SKM-1 (cell line): ENCODE measurements around the gene VCPKMT.
"Not testable (repeated sequence)": the region's sequence is repeated elsewhere in the genome, so short reads cannot be mapped to it uniquely, and the experiment has no call there.

Experiments
- DNase-seq: peaks from one replicate; lab custom pipeline; 2025; ENCODE audit not compliant: unreplicated experiment; lab: John Stamatoyannopoulos, UW

VCPKMT gene

DNA sequence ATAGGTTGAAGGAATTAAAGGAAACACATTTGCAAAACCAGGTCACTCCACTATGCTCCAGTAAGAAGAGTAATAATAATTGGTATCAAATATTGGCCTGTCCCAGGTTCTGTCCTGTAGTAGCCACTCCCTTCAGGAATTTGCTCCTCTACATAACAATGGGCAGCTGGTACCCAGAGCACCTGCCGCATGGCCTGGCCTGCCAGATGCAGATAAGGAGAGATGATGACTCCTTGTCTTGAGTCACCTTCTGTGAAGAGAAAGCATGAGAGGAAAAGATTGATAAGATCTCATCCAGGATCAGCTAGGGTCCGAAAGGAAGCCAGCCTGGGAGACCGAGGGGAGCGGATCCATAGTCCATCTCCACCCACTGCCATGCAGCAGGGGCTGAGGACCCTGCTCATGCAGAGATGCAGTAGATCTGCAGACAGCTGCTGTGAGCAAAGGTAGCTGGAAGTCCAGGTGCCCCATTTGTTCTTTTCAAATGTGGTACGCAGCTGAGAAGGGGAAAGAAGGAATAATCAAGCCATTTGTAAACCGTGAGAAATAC lies 24.3 kb downstream of the VCPKMT start:
- no peak for DNase-seq

DNA sequence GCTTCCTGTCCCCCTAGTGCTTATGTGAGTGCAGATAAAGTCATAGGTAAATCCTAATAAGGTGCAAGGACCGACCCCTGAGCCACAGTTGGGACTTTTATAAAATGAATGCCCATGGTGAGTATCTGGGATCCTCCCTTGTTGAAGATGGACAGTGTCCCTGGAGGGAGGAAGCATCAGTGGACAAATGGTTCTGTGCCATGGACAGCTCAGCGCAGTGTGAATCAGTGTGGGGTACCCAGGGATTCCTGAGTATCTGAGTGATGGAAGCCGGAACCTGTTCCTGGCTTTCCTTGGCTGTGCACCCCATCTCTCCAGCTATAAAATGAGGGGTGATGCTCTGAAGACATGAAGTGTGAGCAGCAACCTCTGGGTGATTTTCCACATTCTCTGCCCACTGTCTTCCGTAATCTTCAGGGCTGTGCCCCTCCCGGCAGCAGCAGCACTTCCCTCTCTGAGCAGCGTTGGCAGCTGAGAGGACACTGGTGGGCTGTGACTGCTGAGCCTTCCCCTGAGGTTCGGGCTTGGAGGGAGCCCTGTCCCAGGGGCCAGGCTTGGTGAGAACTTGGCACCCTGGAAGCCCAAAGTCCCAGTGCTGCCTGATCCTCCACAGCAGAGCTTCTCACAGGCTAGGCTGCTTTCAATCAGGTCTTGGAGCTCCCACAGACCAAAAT lies 25.0 kb downstream of the VCPKMT start:
- DNase-seq = no peak

DNA sequence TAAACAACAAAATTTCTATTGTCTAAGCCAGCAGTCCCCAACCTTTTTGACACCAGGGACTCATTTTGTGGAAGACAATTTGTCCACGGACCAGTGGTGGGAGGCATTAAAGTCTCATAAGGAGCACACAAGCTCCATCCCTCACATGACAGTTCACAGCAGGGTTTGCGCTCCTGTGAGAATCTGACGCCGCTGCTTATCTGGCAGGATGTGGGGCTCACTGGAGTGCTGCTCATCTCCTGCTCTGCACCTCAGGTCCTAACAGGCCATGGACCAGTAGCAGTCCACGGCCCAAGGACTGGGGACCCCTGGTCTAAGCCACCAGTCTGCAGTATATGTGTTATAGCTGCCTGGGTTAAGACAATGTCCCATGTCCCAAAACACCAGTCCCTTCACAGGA lies 27.2 kb downstream of the VCPKMT start:
- DNase-seq = no peak

DNA sequence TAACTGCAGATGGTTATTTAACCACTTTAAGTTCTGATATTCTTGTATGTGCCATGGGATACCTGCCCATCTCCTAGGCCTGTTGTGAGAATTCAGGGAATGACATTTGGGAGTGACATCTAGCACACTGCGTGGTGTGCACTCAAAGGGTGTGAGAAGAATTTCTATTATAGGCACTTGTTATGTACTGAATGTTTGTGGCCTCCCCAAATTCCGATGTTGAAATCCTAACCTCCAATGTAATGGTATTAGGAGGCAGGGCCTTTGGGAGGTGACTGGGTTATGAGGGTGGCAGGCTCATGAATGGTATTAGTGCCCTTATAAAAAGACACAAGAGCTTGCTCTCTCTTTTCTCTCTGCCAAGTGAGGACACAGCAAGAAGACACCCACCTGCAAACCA lies 27.6 kb downstream of the VCPKMT start:
- DNase-seq = no peak

DNA sequence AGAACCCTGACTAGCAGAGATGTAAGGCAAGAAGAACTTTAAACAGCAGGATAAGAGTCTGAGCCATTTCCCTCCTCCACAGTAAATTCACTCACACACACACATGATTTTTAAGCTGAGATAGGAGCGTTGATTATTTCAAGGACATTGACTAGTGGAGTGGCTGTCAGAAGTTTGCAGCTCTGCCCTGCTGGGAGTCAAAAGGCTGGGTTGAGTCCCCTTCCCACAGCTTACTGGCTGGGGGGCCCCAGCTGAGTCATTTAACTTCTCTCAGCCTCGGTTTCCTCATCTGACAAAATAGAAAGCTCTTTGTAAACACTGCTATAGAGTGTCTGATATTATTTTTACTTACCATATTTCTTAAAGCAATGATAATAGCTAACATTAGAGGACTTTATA lies 28.3 kb downstream of the VCPKMT start:
- DNase-seq = no peak

DNA sequence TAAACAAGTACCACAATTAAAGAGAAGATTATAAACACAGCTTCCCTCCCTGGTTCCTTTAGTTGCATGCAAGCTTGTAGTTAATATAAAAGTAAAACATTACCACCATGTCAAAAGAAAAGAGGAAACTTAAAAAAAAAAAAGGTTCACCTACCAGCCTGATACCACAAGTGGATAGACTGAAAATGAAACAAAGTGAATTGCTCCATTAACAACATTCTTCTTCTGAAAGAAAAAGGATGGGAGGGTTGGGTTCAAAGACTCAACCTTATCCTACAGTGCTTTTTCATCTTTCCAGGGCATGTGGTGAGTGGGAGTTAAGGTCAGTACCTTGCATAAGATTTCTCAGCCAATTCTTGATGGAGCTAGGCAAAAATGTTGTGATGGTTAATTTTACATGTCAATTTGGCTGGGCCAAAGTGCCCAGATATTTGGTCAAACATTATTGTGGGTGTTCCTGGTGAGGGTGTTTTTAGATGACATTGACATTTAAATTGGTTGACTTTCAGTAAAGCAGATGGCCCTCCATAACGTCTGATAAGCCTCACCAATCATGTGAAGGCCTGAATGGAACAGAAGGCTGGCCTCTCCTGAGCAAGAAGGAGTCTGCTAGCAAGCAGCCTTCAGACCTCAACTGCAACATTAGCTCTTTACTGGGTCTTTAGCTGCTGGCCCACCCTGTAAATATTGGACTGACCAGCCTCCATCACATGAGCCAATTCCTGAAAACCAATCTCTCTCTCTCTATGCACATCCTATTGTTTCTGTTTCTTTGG lies 28.8 kb downstream of the VCPKMT start:
- DNase-seq = no peak

DNA sequence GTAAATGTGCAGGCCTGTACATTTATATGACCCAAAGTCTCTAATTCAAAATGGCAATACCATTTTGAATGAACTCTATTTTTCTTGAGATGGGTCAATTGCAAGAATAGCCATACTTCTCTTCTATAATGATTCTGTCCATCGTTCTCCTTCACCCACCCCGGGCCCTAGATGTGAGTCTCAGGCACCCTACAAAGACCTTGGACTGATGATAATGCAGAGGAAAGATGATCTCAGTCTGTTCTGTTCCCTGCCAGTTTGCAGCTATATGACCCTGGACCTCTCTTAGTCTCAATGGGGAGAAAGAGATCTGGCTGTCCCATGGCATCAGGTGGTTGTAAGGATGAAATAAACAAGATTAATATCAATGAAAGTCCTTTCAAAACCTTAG lies 30.1 kb downstream of the VCPKMT start:
- no peak for DNase-seq

DNA sequence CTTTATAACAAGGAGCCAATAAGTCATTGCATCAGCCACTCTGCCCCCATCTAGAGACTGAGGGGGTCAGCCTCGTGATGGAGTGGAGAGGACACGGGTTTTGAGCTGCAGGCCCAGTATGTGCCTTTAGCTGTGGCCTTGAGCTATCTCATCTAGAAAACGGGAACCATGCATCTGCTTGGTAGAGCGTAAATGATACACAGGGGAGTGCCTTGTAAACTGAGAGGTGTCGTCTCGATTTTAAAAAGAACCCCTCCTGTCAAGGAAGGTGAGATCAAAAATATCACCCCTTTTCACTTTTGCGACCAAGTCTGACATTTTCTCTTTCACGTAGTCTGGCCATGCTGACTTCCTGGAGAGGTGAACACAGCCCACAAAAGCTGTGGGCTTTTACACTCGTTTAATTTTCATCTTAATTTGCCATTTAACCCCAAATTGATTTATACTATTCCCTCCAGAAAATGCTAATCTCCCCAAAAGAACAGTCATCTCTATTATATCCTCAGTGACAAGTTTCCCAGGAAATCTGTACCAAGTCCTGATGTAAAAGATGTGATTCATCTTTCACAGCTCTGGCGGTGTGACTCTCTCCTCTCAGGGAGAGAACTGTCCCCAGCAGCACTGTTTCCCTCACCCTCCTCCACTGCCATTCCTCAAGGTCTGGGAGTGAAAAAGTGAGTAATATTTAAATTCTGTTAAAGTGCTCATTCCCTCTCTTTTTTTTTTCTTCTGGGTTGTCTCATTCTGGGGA lies 30.6 kb downstream of the VCPKMT start:
- no peak for DNase-seq

DNA sequence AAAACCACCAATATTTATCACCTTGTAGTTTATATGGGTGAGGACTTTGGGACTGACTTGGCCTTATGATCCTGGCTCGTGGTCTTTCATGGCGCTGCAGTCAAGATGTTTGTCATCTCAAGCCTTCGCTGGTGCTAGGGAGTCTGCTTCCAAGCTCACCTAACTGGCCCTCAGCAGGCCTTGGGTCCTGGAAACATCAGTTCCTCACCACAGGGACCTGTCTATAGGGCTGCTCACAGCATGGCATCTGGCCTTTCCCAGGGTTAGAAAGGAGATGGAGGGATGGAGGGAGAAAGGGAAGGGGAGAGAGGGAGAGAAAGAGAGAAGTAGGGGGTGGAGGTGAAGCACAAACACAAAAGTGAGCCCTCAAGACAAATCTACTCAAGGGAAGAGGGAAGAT lies 31.7 kb downstream of the VCPKMT start:
- no peak for DNase-seq

DNA sequence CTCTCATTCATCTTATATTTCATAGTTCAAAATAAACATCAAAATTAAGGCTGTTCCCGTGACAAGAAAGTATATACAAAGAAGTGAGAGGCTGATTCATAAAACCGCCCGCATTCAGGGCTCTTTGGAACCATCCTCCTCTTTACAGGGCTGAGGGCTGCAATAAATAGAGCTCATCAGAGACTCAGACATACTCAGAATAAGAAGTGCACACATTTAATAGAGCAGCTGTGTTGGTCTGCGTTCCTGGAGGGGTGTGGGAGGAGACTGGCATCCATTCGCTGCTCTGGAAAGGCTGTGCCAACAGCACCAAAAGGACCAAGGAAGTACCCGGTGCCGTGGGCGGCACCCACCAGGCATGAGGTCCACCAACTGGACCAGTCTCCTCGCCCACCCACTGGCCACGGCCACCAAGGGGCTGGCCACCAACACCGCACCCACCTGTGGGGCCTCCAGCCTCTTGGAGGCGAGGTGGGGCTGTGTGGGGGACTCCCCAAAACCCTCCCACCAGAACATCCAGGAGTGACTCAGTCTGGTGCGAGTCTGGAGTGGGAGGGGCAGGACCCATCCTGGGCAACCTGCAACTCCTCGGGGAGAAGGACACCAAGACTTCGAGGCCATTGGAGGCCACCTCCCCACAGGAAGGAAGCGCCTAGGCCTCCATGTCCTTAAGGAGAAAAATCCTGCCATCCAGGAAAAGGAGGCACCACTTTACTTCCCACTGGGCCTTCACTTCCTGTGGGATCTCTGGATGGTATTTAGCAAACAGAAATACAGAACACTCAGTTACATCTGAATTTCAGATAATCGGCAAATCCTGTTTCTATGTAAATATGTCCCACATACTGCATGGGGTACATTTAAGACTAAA lies 32.7 kb downstream of the VCPKMT start:
- no peak for DNase-seq

DNA sequence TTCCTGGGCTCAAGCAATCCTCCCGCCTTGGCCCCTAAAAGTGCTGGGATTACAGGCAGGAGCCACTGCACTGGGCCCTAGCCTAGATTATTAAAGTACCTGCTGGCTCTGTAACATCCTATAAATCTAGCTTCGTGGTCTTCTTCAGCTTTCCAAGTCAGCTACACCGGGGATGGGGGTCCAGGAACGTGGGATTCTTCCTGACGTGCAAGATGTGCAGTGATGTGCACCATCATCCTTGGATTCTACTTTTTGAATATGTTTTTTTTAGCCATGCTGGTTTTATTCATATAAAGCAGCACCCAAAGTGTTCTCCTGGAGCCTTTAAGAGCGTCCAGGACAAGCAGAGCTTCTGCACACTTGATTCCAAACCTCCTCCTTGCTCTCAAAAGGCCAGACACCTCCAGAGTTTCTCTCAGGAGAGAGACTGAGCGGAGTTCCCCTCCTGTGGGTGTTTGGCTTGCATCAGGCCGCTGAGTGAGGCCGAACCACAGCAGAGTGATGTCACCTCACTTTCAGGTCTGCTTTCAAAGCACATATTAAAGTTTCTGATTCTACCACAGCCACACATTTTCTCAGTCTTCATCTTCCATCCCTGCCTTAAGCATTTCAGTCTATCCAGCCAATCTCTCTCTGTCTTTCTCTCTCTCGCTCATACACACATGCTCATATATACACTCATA lies 33.4 kb downstream of the VCPKMT start:
- no peak for DNase-seq

DNA sequence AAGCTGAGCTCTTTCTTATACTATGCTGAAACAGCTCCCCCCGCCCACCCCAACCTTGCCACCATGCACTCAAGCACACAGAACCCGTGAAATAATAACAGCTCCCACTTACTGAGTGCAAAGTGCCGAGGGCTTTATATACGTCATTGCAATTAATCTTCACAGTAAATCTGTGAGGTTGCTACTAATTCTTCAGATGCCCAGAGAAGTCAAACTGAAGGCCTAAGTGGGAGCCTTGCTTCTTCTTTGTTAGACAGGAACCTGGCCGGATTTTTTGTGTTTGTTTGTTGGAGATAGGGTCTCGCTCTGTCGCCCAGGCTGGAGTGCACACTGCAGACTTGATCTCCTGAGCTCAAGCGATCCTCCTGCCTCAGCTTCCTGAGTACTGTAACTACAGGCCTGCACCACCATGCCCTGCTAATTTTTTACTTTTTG lies 34.0 kb downstream of the VCPKMT start:
- no peak for DNase-seq

DNA sequence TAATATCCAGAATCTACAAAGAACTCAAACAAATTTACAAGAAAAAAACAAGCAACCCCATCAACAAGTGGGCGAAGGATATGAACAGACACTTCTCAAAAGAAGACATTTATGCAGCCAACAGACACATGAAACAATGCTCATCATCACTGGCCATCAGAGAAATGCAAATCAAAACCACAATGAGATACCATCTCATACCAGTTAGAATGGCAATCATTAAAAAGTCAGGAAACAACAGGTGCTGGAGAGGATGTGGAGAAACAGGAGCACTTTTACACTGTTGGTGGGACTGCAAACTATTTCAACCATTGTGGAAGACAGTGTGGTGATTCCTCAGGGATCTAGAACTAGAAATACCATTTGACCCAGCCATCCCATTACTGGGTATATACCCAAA lies 37.3 kb downstream of the VCPKMT start:
- not testable (repeated sequence) for DNase-seq

DNA sequence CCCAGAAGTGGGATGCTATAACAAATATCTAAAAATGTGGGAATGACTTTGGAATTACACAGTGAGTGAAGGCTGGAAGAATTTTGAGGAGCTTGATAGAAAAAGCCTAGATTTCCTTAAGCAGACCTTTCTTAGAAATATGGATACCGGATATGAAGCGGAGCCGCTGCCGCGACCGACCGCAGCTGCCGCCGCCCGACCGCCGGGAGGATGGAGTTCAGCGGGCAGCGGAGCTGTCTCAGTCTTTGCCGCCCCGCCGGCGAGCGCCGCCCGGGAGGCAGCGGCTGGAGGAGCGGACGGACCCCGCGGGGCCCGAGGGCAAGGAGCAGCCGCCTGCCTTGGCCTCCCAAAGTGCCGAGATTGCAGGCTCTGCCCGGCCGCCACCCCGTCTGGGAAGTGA lies 42.7 kb downstream of the VCPKMT start:
- not testable (repeated sequence) for DNase-seq

DNA sequence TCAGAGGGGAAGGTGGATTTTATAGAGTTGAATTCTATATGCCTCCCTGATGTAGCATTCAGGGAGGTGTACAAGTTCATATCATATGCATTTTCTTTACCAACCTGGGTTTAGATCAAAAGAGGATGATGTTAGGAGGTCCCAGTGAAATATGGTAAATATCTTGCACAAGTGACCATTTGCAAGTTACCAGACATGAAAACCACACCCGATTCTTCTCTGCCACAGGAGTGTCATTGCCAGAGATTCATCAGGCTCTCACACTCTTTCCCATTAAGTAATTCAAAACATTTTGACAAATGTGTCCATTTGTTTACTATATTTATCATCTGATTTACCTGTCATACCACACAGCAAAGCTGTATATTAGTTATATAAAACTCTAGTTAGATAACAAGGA lies 44.0 kb downstream of the VCPKMT start:
- no peak for DNase-seq

DNA sequence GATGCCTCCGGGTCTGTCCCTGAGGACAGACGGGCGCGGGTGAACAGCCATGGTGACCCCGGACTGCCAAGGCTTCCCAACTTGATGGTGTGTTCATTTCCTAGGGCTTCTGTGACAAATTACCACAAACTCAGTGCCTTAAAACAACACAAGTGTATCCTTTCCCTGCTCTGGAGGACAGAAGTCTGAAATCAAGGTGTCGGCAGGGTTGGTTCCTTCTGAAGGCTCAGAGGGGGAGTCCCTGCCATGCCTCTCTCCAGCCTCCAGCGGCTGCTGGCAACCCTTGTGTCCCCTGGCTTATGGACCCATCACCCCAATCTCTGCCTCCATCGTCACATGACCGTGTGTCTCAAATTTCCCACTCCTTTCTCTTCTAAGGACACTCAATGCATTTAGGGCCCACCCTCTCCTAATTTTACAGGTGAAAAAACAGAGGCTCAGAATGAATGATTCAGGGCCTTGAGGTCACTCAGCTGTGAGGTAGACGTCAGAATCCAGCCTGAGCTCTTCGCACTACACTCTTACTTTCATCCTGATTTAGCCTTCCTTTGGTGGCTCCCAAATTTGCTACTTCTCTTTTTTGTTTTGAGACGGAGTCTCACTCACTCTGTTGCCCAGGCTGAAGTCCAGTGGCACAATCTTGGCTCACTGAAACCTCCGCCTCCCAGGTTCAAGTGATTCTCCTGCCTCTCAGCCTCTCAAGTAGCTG lies 45.4 kb downstream of the VCPKMT start:
- DNase-seq = no peak

DNA sequence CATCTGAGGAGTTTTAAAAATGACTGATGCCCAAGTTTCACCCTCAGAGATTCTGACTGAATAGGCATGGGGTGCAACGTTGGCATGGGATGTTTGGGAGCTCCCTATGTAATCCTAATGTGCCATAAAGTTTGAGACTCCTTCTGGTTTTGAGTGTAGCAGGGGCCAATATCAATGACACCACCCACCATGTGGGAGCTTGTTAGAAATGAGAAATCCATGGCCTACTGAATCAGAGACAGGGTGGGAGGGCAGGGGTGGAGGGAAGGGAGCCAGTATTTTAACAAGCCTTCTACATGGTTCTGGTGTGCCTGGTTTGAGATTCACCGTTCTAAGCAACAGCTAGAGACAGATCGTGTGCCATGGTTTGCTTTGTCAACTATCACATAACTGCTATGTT lies 46.1 kb downstream of the VCPKMT start:
- no peak for DNase-seq

DNA sequence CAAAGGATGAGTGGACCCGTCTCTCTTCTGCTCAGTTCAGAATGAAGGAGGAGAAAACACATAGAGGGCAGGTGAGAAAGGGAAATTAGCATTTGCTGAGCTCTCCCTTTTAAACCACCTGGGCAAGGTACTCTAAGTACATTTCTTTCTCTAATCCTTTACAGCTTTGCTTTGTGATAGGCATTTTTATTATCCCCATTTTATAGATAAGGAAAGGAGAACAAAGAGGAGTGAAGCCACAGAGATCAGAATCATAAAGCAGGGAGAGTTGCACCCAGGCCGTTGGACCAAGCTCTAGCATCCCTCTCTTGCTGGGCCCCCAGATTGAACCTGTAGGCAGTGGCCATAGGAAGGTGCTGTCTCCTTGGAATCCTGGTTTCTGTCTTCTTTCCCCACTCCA lies 47.0 kb downstream of the VCPKMT start:
- no peak for DNase-seq

DNA sequence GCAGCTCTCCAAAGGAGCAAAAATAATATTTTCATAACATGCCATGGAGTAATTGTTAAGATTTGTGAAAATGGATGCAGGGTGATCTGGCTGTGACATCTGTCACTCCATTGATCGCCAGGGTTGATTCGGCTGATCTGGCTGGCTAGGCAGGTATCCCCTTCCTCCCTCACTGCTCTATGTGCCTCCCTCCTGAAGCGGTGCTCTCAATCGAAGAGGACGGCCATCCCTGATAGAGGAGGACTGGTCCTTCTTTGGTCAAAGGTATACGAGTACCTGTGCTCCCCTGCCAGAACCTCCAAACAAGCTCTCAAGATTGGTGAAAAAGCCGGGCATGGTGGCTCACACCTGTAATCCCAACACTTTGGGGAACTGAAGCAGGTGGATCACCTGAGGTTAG lies 47.9 kb downstream of the VCPKMT start:
- DNase-seq = no peak
